ENCODE data around the gene MAOB.
"Not testable (repeated sequence)": the region's sequence is repeated elsewhere in the genome, so short reads cannot be mapped to it uniquely, and the experiment has no call there.

Gene MAOB

DNA sequence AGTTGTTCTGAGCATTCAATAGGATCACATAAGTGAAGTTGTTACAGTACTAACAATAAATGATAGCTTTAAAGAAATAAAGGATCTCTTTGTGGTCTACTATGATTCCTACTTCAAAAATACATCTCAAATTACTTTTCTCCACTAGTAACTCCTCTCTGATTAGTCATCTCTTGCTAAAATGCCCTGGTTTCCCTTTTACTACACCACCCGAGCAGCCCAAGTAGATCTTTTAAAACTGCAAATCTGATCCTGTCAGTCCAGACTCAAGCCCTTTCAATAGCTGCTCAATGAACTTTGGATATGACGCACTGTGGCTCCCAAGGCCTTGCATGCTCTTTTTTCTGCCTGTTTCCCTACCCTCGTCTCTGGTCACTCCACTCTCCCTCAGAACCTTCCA is 128.6 kb downstream of the MAOB start:
- DNase-seq (ENCODE audit: low spot score), result no peak

DNA sequence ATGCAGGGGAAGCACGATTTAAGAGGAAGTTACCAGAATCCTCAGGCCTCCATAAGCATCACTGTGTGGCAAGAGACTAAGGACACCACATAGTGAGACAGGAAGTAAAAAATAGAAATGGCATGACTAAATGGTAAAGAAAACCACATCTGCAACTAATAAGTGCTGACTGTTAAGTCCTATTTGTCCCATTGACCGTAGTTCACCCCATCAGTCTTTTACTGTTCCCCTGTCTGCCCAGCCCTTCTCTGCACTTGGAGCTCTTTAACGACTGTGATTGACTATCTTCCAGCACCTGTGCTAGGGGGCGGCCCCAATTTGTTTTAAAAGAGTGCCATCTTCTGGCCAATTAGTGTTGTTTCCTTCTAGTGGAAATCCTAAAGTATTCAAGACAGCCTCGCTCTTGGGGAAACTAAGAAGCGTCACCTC is 132.0 kb downstream of the MAOB start:
- DNase-seq (ENCODE audit: low spot score), result peak; percentile 54

DNA sequence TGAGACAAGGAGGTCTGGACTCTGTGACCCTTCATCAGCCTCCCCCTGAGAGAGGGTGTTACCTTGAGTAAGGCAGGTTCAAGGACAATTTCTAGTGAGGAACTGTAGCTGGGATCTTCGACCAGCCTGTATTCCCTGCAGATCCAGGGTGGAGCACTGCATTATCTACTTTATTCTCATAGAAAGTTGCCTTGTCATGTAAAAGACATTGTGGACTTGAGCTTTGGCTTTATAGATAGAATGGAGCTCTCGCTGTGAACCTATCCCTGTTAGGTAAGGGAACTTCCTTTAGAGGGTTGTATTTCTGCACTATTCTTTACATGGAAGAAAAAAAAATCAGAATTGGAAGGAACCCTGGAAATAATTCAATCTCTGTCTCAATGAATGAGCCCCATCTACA is 134.8 kb downstream of the MAOB start:
- no peak for DNase-seq (ENCODE audit: low spot score)

DNA sequence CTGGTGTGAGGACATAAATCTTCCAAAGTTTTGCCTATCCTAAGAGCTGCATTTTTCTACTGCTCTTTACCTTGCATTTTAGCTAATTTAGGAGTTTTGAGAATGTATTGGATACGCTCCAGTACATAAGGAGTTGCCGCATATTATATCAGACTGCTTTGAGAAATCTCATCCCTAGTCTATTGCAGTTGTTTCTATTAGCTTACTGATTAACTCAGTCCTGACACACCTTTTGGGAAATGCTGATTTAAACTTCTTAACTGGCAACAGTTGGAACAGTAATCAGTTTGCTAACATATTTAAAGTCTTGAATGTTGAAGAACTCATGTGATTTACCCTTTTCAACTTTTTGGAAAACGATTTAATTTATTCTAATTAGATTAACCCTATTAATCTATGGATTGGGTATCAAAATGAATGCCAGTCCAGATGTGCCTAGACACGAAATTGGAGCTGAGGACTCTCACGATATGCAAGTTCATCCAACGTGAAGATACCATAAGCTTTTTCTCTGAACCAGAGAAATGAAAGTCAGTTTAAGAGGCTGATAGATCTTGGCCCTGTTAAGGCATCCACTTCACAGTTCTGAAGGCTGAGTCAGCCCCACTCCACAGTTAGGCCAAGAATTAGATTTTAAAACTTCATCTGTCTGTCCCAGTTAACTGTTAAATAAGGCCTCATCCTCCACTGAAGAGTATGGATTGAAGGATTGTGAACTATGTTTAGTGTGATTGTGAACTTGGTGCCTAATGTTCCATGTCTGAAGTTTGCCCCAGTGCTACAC is 136.1 kb downstream of the MAOB start:
- no peak for DNase-seq (ENCODE audit: low spot score)

DNA sequence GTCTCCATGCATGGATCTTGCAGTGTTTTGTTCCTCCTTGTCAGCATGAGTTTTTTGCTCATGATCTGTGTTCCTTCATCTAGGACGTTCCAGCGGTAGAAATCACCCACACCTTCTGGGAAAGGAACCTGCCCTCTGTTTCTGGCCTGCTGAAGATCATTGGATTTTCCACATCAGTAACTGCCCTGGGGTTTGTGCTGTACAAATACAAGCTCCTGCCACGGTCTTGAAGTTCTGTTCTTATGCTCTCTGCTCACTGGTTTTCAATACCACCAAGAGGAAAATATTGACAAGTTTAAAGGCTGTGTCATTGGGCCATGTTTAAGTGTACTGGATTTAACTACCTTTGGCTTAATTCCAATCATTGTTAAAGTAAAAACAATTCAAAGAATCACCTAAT is 138.0 kb downstream of the MAOB start:
- no peak for DNase-seq (ENCODE audit: low spot score)

DNA sequence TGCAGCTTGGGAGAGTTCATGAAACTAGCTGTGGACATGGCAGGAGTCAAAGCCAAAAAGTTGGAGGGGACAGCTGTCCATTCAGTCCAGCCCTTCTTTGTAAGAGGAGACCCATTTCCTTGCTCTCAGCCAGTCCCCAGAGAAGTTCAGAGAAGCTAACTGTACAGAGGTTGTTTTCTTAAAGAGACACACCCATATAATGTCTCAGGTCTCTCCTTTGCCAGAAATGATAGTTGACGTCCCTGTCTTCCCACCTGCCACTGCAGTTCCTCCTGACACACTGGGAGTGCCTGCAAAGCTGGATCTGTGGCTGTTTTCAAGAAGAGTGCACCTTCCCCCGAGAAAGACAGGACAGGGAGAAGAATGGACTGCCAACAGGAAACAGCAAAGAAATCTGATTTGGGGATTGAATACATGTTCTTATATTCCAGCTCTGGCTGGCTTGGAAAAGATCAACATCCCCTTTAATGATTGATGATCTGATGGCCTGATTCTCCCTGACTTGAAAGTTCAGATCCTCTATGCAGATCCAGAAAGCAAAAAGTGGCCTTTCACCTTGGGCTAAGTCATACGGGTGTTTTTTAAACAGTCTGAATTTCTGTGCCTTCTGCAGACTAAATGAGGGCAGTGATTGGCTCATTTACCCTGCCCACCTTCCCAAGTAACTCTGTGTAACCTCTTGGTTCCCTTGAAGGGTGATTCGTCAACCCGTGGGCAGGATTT is 139.0 kb downstream of the MAOB start:
- no peak for DNase-seq (ENCODE audit: low spot score)

DNA sequence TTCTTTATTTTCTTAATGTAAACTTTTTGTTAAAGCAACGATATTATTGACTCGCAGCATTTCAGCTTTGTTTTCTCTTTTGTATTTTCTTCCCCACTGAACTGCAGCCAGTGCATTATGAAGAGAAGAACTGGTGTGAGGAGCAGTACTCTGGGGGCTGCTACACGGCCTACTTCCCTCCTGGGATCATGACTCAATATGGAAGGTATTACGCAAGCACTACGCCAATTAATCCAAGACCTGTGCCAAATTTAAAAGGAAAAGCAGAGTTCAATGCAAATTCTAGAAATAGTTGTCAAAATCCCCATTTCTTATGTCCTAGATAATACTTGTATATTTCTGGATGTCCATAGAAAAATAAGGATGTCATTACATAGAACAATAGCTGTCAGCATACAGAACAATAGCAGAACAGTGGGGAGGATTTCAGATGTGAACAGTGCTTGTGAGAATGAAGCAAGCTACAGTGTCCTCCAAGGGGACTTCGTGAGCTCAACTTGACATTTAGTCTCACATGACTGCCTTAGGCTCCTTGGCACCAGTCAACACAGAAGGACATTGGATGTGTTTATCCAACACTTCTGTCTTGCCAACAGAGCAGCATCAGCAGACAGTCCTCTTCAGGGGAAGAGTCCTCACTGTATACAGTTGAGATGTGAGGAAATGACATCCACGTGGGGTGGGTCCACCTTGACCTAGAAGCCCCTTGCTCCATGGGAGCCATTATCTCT is 140.2 kb downstream of the MAOB start:
- DNase-seq (ENCODE audit: low spot score), result no peak

DNA sequence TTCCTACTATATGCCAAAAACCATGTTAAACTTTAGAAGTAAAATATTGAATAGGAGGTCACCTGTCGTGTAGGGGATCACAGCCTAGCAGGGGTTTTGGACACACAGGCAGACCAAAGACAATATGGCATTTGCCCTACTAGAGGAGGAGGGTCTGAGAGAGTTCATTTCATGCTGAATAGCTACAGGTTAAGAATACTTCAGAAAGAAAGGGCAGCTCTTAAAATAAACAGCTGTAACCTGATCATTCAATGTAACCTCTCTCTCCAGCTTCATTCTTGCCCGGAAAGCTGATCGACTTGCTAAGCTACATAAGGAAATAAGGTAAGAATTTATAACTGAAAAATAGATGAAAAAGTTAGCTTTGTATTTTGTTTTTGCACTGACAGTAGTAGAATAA is 146.3 kb downstream of the MAOB start:
- DNase-seq (ENCODE audit: low spot score), result no peak

DNA sequence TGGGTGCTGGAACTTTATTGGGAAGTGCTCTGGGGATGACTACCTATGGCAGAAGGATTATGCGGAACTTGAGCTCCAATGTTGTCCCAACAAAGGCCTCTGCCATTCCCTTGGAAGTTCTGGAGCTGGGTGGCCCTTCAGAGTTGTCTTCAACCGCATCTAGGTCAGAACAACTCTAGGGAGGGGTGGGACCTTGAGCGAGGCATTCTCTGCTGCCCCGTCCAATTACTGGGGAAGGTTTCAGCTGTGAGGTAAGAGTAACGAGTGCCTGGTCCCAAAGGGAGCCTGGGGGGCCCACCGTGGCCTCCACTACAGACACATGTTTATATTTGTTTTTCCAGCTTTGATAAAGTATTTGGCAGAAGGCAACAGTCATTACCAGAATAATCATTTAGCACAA is 146.7 kb downstream of the MAOB start:
- no peak for DNase-seq (ENCODE audit: low spot score)

DNA sequence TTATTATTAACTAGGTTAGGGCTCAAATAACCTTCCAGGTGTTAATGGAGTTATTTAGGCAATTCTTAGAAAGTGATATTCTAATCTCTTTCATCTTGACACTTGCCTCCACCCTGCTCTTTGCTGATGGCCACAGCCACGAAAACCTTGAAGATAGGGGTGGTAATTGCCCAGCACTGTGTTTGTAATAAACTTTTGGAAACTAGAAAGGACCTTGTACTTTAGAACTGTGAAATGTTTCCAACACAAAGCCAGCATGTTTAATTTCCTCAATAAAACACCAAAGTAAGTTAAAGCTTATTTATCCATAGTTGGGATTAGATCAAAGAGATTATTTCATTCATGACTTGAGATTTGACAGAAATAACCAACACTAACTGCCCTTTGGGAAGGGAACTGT is 147.8 kb downstream of the MAOB start:
- no peak for DNase-seq (ENCODE audit: low spot score)

DNA sequence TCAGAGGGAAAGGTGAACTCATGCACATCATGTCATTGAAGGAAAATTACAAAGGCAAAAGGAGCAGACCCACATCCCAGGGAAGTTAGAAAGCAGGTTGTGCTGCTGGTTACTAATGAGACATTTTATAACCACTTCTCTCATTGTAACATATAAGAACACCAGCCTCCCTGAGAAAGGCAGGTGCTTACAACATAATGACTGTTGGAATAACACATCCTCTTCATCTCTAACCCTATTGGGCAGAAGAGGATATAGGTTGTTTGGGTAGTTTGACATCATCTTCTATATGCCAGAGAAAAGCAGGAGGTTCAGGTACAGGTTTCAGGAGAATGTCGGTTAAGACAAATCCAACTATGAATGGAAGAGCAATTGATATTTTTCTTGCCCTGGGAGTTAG is 148.6 kb downstream of the MAOB start:
- no peak for DNase-seq (ENCODE audit: low spot score)

DNA sequence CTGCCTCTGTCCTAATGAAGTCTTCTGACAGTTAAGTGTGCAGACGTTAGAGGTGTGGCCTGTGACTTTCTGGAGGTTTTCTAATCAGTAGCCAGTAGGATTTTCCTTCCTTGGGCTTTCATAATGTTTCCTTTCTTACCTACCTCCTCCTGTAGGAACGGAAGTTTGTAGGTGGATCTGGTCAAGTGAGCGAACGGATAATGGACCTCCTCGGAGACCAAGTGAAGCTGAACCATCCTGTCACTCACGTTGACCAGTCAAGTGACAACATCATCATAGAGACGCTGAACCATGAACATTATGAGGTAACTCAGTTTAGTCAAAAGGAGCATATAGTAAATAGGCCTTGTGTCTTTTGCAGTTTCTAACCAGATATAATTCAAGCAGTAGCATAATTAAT is 151.2 kb downstream of the MAOB start:
- no peak for DNase-seq (ENCODE audit: low spot score)

DNA sequence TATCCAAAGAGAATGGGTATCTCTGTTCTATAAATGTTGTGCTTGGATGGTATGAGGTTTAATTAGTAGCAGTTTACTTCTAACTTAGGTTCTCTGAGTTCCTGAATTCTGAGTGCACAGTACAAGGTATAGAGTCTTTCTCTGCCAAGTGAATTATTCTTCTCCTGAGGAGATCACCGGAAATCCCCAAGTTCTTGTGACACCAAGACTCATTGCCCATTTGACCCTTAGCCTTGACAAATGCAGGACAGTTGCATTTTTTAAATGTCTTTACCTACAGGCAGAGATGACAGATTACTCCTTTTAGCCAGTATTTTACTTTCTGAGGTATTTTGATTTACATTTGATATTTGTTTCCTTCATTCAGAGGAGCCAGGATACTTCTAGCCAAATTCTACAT is 153.3 kb downstream of the MAOB start:
- DNase-seq (ENCODE audit: low spot score), result no peak

DNA sequence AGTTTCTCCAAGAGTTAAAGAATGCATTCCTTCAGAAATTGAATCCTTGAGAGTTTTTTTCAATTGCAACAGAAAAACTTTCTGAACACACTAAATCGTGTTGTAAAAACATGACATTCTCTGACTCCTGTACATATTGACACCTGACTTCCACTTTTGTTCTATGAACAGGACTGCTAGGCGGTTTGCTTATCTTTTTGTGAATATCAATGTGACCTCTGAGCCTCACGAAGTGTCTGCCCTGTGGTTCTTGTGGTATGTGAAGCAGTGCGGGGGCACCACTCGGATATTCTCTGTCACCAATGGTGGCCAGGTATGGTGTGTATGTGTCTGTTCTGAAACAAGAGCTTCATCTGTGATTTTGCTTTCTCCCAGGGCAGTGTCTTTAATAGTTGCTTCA is 154.2 kb downstream of the MAOB start:
- no peak for DNase-seq (ENCODE audit: low spot score)

DNA sequence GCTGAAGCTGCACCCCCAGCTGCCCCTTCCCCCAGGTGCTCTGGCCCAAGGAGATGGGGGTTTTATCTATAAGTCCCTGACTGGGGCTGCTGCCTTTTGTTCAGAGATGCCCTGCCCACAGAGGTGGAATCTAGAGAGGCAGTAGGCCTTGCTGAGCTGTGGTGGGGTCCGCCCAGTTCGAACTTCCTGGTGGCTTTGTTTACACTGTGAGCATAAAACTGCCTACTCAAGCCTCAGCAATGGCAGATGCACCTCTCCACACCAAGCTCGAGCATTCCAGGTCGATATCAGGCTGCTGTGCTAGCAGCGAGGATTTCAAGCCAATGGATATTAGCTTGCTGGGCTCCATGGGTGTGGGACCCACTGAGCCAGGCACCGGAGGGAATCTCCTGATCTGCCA is 155.0 kb downstream of the MAOB start:
- not testable (repeated sequence) for DNase-seq (ENCODE audit: low spot score)

DNA sequence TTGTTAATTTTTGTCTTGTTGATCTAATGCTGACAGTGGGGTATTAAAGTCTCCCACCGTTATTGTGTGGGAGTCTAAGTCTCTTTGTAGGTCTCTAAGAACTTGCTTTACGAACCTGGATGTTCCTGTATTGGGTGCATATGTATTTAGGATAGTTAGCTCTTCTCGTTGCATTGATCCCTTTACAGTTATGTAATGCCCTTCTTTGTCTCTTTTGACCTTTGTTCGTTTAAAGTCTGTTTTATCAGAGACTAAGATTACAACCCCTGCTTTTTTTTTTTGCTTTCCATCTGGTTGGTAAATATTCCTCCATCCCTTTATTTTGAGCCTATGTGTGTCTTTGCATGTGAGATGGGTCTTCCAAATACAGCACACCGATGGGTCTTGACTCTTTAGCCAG is 157.0 kb downstream of the MAOB start:
- not testable (repeated sequence) for DNase-seq (ENCODE audit: low spot score)

DNA sequence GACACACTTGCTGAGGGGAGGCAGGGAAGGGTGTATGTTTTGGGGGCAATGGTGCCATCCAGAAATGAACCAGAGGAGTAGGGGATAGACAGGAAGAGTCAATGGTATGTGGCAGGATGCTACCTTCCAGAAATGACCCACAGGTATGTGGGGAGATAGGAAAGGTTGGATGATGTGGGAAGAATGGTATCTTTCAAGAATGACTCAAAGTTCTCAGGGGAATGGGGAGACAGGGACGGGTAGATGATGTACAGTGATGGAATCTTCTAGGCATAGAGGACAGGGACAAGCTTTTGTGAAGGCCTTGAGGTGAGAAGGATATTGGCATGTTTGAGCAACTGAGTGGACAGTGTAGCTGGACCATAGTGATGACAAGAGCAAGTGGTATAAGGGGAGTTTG is 161.3 kb downstream of the MAOB start:
- no peak for DNase-seq (ENCODE audit: low spot score)

DNA sequence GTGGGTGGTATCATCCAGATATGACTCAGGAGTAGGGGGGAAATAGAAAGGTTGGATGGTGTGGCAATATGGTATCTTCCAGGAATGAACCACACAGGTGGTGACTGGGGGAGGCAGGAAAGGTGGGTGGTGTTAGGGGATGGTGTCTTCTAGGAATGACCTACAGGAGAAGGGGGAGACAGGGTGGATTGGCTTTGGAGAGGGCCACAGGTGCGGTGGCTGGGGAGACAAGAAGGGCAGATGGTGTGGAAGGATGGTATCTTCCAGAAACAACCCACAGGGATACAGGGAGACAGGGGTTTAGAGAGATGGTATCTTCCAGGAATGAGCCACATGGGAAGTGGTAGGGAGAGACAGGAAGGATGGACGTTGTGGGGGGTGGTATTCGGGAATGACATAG is 162.2 kb downstream of the MAOB start:
- no peak for DNase-seq (ENCODE audit: low spot score)

DNA sequence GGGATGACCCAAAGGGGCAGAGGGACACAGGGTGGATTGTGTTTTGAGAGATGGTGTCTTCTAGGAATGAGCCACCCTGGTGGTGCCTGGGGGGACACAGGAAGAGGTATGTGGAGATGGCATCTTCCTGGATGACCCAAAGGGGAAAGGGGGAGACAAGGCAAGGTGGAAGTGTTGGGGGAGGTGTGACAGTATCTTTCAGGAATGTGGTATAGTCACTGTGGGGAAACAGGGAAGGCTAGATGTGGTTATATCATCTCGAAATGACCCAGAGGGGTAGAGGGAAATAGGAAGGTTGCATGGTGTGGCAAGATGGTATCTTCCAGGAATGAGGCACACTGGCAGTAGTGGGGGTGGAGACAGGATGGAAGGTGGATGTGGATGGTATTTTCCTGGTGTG is 163.3 kb downstream of the MAOB start:
- DNase-seq (ENCODE audit: low spot score), result no peak

DNA sequence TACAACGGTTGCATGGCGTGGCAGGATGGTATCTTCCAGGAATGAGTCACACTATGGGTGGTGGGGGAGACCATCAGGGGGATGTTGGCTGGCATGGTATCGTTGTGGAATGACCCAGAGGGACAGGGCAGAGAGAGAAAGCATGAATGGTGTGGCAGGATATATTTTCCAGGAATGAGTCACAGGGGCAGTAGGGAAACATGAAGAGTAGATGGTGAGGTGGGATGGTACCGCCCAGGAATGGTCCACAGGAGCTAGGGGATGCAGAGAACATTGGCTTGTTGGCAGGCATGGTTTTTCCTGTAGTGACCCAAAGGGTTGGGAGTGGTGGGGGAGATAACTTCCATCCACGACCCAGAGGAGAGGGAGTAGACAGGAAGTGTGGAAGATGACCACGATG is 163.7 kb downstream of the MAOB start:
- no peak for DNase-seq (ENCODE audit: low spot score)

DNA sequence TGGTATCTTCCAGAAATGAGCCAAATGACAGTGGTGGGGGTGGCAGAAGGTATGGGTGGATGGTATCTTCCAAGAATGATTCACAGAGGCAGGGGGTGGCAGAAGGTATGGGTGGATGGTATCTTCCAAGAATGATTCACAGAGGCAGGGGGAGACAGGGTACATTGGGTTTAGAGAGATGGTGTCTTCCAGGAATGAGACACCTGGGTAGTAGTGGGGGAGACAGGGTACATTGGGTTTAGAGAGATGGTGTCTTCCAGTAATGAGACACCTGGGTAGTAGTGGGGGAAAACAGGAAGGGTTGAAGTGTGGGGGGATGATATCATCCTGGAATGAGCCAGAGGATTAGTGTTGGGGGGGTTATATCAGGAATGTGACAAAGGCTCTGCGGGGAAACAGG is 164.2 kb downstream of the MAOB start:
- DNase-seq (ENCODE audit: low spot score), result no peak

DNA sequence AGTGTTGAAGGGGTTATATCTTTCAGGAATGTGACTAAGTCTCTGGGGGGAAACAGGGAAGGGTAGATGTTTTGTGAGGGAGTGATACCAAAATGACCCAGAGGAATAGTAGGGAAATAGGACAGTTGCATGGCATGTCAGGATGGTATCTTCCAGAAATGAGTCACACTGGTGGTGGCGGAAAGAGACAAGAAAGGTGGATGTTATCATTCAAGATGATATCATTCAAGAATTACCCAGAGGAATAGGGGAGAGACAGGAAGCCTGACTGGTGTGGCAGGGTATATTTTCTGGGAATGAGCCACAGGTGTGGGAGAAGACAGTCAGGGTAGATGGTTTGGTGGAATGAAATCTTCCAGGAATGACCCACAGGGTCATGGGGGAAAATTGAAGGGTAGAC is 165.1 kb downstream of the MAOB start:
- DNase-seq (ENCODE audit: low spot score), result no peak

DNA sequence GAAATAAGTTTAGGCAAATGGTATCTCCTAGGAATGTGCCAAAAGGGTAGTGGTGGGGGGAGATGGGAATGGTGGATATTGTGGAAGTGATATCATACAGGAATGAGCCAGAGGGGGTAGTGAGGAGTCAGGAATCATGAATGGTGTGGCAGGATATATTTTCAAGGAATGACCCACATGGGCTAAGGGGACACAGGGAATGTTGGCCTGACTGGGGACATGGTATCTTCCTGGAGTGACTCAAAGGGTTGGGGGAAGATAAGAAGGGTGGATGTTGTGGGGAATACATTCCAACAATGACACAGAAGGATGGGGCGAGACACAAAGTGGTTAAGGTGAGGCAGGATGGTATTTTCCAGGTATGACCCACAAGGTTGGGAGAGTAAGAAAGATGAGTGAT is 165.6 kb downstream of the MAOB start:
- DNase-seq (ENCODE audit: low spot score), result no peak

Measured in LoVo (cell line).